ENCODE results near the gene ABI3BP. TPM values are rescaled to one million over a fixed set of nuclear protein-coding genes. Genes with fewer than 3 reads are reported as not detected.

ABI3BP gene
- total RNA-seq, 1 donor from 2014 or later = not detected

- Mint-ChIP-seq H3K36me3 (ENCODE audit: low read depth) (no peaks in the 10 kb centered on the region), H3K4me3 (no peak overlapping the region), H3K27me3 (ENCODE audit: low read depth) (peaks cover 24% of the 10 kb centered on the region), H3K27ac (ENCODE audit: unreplicated experiment) (no peak overlapping the region), H3K9me3 (no peaks in the 10 kb centered on the region), H3K4me1 (no peaks in the 10 kb centered on the region)
- TF ChIP-seq CTCF (conservative IDR thresholded peaks at IDR 0.05) = no peak
- no peak for DNase-seq (ENCODE audit: low read depth, low spot score)
Measured at GRCh38 chr3:100994809-100995208, 1.6 kb upstream of the ABI3BP start.

- Mint-ChIP-seq H3K27me3 (ENCODE audit: low read depth) (peaks cover 24% of the 10 kb centered on the region), H3K9me3 (no peaks in the 10 kb centered on the region), H3K36me3 (ENCODE audit: low read depth) (no peaks in the 10 kb centered on the region), H3K27ac (ENCODE audit: unreplicated experiment) (no peak overlapping the region), H3K4me1 (no peaks in the 10 kb centered on the region), H3K4me3 (no peak overlapping the region)
- DNase-seq (ENCODE audit: low read depth, low spot score) = no peak
- TF ChIP-seq CTCF (conservative IDR thresholded peaks at IDR 0.05) = no peak
Measured at GRCh38 chr3:100994187-100994586, 966 bp upstream of the ABI3BP start.

GRCh38 chr3:100992231-100993012, 799 bp downstream of the ABI3BP start:
- Mint-ChIP-seq H3K4me1 (no peaks in the 10 kb centered on the region), H3K27ac (ENCODE audit: unreplicated experiment) (peak overlapping the region; percentile 27), H3K27me3 (ENCODE audit: low read depth) (peaks cover 17% of the 10 kb centered on the region), H3K4me3 (no peak overlapping the region), H3K36me3 (ENCODE audit: low read depth) (no peaks in the 10 kb centered on the region), H3K9me3 (no peaks in the 10 kb centered on the region)
- no peak for TF ChIP-seq CTCF (conservative IDR thresholded peaks at IDR 0.05)
- DNase-seq (ENCODE audit: low read depth, low spot score) = no peak

- Mint-ChIP-seq H3K4me3 (no peak overlapping the region), H3K27ac (ENCODE audit: unreplicated experiment) (no peak overlapping the region), H3K27me3 (ENCODE audit: low read depth) (peaks cover 2% of the 10 kb centered on the region), H3K36me3 (ENCODE audit: low read depth) (no peaks in the 10 kb centered on the region), H3K4me1 (no peaks in the 10 kb centered on the region), H3K9me3 (no peaks in the 10 kb centered on the region)
- DNase-seq (ENCODE audit: low read depth, low spot score) = no peak
- TF ChIP-seq CTCF (conservative IDR thresholded peaks at IDR 0.05) = no peak
Measured at GRCh38 chr3:100988080-100988479, 5.1 kb downstream of the ABI3BP start.

- no peak for DNase-seq (ENCODE audit: low read depth, low spot score)
- Mint-ChIP-seq H3K9me3 (no peaks in the 10 kb centered on the region), H3K27ac (ENCODE audit: unreplicated experiment) (no peak overlapping the region), H3K4me3 (no peak overlapping the region), H3K4me1 (no peaks in the 10 kb centered on the region), H3K27me3 (ENCODE audit: low read depth) (no peaks in the 10 kb centered on the region), H3K36me3 (ENCODE audit: low read depth) (no peaks in the 10 kb centered on the region)
- no peak for TF ChIP-seq CTCF (conservative IDR thresholded peaks at IDR 0.05)
Measured at GRCh38 chr3:100984308-100984707, 8.9 kb downstream of the ABI3BP start.

Measured in neural crest cell (in vitro differentiated cells).